Activated CD4-positive, alpha-beta T cell treated with anti-CD3 and anti-CD28 coated beads for 24 hours (primary cell): ENCODE results near the gene APCDD1L.
"Not testable (repeated sequence)": the region's sequence is repeated elsewhere in the genome, so short reads cannot be mapped to it uniquely, and the experiment has no call there.

Experiments used
- DNase-seq, 2 donors: peaks; one replicate each; pipeline ENCODE4 v3.0.0-alpha.2; 2020; ENCODE audit warnings: low read depth in 2 of 2

The APCDD1L gene

DNA sequence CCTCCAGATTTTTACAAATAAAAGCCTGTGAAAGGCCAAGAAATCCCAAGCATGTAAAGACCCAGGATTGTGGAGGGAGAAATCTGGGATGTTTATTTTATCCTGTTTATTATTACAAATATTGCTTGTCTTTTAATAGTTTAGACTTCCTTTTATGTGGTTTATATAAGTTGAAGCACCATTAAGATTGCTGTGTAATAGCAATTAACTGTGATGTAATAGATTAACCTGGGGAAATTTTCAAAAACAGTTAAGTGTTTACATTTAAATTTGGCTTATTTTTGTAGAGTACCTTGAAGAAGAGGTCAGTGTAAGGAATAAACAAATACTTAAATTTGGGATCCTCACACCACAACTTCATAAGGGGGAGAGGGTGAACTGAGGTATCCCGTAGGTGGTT is 99.1 kb downstream of the APCDD1L start:
- no peak for DNase-seq

DNA sequence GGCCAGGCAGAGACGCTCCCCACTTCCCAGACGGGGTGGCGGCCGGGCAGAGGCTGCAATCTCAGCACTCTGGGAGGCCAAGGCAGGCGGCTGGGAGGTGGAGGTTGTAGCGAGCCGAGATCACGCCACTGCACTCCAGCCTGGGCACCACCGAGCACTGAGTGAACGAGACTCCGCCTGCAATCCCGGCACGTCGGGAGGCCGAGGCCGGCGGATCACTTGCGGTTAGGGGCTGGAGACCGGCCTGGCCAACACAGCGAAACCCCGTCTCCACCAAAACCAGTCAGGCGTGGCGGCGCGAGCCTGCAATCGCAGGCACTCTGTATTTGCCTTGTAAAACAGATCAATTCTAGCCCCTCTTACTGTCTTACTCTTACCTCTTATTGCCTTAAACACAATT is 100.4 kb downstream of the APCDD1L start:
- DNase-seq, result not testable (repeated sequence)

- DNase-seq, result not testable (repeated sequence)
Observed at GRCh38 chr20:58414216-58414615, 101.0 kb downstream of the APCDD1L start.
